ENCODE measurements around the gene PAH. TPM values are rescaled to one million over a fixed set of nuclear protein-coding genes. Genes with fewer than 3 reads are reported as not detected.
A peak's percentile ranks its signal among the peaks of the same experiment; 100 is the strongest.
"Not testable (repeated sequence)": the region's sequence is repeated elsewhere in the genome, so short reads cannot be mapped to it uniquely, and the experiment has no call there.

Gene PAH
- polyA plus RNA-seq, 3 donors: 56.1 to 91.9 (median 85.8) TPM

DNA sequence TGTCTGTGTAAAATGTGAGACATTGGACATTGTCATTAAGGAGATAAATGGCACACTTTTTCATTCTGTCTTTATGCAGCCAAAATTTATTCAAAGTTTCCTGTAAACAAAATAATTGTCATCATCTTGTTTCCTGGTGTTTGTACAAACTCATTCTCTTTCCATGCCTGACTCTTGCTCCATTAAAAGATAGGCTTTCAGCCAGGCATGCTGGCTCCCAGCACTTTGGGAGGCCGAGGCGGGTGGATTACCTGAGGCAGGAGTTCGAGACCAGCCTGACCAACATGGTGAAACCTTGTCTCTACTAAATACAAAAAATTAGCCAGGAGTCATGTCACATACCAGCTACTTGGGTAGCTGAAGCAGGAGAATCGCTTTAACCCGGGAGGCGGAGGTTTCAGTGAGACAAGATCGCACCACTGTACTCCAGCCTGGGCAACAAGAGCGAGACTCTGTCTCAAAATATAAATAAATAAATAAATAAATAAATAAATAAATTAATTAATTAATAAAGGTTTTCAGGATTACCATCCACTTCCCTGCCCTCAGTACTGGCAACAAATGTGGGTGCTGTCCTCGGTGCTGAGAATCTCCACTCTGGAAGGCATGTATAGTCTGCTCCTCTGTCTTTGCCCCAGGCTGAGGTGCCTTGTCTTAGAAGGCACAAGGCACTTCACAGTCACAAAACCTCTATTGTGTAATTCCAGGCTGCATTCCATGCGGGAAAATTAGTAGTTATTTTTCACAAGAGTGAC, 83.2 kb downstream of the PAH start:
- DNase-seq (ENCODE audit: low read depth in 3 of 3, low spot score in 2 of 3): peak in 1 of 3 donors; percentile 35

DNA sequence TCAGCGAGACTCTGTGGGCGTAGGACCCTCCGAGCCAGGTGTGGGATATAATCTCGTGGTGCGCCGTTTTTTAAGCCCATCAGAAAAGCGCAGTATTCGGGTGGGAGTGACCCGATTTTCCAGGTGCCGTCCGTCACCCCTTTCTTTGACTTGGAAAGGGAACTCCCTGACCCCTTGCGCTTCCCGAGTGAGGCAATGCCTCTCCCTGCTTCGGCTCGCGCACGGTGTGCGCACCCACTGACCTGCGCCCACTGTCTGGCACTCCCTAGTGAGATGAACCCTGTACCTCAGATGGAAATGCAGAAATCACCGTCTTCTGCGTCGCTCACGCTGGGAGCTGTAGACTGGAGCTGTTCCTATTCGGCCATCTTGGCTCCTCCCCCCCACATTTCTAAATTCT, 84.2 kb downstream of the PAH start:
- not testable (repeated sequence) for DNase-seq (ENCODE audit: low read depth in 3 of 3, low spot score in 2 of 3)

DNA sequence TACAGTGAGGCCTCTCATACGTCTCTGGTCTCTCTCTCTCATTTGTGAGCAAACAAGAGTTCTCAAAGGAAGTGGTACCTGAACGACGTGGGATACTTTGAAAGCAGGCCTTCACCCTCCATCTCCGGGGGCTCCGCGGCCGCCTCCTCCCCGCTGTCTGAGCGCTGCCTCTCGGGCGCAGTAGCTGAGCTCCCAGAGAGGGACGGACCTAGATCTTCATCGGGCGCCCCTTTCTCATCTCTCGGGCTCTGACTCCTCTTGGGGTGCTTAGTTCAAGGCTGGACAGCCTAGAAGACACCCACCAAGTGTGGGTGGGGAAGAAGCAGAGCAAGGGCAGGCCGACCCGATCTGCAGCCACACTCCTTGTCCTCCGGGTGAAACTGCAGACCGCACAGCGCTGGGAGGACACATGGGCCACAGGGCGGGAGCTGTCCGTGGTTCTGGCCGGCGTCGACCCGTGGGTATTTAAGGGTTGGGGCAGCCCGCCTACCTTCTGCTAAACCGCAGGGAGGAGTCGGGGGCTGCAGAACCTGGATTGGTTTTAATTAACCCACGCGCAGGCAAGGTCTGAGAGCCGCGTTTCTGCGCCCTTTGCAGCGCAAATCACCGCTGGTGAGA, 92.7 kb downstream of the PAH start:
- peak in 2 of 3 donors; percentile 37 to 60 for DNase-seq (ENCODE audit: low read depth in 3 of 3, low spot score in 2 of 3)

- DNase-seq (ENCODE audit: low read depth in 3 of 3, low spot score in 2 of 3): no peak
Measured at GRCh38 chr12:102821149-102821548, 95.9 kb downstream of the PAH start.

DNA sequence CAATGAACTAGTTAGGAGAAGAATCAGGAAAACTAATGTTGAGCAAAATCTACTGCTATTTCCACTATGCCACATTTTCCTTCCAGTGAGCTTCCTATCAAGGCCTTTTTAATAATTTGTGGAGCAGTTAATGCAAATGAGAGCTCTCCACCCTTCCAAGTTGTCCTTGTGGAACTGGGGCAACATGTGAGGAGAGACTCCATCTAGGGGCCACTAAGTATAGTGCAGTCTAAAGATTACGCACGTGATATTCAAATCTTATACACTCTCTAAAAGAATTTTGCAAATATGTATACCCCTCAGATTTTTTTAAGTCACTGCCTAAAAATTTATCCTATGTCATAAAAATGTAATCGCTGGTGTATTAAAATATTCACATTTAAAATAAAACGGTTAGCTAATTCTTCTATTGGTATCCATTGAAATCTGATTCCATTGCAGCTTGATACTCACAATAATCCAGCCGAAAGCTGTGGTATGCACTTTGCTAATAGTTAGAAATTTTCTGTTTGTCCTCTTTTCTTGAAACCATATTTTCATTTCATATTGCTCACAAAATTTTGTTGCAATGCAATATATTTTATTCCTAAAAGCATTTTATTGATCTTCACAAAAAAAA, 100.1 kb downstream of the PAH start:
- DNase-seq (ENCODE audit: low read depth in 3 of 3, low spot score in 2 of 3): no peak

DNA sequence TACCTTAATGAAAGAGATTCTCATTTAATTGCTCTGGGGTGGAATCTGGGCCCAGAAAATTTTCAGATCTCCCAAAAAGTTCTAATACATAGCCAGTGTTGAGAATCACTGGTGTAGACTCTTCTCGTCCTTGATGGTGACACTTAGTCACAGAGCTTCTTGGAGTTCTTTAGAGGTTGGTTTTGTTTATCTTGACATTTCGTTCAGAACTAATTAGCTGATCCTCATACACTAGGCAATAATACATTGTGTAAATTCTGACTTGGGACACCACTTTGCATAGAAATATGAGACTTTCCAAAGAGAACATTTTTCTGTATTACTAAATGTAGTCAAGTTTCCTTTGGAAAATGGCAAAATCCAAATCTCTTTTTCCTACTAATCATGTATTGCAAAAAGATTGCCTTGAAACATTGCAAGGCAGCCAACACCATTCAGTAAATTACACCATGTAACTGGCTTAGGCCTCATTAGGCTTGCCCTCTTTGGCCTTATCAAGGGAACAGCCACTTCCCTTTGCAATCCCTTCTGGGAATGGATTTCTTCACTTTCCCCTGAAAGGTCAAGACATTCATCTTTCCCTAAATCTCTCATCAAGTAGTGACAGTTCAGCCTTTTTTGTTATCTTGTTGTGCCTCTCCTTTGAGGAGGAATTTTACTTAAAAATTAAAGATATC, 102.2 kb downstream of the PAH start:
- no peak for DNase-seq (ENCODE audit: low read depth in 3 of 3, low spot score in 2 of 3)

GRCh38 chr12:102812344-102812743, 104.7 kb downstream of the PAH start:
- DNase-seq (ENCODE audit: low read depth in 3 of 3, low spot score in 2 of 3): no peak

GRCh38 chr12:102811110-102811737, 105.8 kb downstream of the PAH start:
- no peak for DNase-seq (ENCODE audit: low read depth in 3 of 3, low spot score in 2 of 3)

DNA sequence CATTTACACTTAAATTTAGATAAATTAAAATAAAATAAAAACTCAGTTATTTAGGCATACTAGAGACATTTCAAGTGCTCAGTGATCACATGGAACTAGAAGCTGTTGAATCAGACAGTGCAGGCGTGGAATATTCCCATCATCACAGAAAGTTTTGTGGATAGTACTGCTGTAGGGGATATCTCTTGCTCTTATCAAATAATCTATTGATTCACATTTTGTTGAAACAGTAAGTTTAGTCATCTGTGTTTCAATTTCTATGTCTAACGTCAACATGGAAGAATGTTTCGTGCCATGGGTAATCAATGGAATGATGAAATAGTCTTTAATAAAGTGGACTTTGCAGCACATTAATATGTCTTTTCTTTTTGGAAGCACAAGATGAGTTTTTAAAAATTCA, 108.6 kb downstream of the PAH start:
- no peak for DNase-seq (ENCODE audit: low read depth in 3 of 3, low spot score in 2 of 3)

DNA sequence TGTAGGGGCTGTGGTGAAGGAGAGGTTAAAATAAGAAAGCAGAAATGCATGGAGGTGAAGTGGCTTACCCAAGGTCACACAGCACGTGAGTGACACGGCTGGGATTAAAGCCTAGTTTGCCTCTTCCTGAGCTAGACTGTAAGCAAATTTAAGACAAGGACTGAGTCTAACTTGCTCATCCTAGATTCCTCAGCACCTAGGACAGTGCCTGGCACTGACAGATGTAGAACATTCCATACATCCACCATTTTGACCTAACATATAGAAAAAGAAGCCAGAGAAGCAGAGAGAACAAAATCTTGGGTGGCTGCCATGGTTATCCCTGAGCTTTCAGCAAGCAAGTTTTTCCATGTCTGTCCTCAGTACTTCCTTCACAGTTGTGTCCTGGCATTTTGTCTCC, 110.5 kb downstream of the PAH start:
- DNase-seq (ENCODE audit: low read depth in 3 of 3, low spot score in 2 of 3): no peak

DNA sequence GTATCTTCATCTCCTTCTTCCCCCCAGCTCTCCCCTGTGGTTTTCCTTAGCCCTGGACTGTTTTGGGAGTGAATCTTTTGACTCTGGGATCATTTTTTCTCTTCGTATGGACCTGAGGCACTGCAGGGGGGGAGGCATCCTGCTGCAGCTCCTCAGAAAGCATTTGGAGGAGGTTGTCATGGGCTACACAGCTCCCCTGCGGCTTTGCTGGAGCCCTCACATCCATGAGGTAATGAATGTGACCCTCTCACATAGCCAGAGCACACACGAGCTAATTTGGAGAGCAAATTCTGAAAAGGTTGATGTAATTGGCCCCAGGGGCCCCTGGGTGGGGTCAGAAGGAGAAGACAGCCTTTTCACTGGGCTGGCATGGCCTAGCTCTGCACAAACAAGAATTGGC, 110.9 kb downstream of the PAH start:
- DNase-seq (ENCODE audit: low read depth in 3 of 3, low spot score in 2 of 3): no peak

GRCh38 chr12:102800565-102800964, 116.5 kb downstream of the PAH start:
- no peak for DNase-seq (ENCODE audit: low read depth in 3 of 3, low spot score in 2 of 3)

- DNase-seq (ENCODE audit: low read depth in 3 of 3, low spot score in 2 of 3): no peak
Measured at GRCh38 chr12:102799229-102799628, 117.8 kb downstream of the PAH start.

DNA sequence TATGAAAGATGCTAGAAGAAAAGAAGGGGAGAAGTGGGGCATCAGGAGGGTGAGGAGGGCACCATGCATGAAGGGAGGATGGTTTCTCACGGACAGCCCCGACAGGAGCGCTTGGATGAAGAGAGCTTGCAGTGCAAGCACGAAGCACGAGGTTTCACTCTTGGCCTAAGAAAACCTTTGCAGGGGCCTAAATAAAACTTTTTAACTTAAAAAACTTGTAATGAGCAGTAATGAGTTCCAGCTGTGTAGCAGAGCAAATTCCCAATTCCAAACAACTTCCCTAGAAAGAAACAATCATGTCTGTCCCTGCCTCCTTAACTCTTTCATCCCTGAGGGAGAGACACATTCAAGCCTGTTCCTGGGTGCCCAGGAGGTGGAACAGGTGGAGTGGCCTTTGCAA, 119.5 kb downstream of the PAH start:
- no peak for DNase-seq (ENCODE audit: low read depth in 3 of 3, low spot score in 2 of 3)

DNA sequence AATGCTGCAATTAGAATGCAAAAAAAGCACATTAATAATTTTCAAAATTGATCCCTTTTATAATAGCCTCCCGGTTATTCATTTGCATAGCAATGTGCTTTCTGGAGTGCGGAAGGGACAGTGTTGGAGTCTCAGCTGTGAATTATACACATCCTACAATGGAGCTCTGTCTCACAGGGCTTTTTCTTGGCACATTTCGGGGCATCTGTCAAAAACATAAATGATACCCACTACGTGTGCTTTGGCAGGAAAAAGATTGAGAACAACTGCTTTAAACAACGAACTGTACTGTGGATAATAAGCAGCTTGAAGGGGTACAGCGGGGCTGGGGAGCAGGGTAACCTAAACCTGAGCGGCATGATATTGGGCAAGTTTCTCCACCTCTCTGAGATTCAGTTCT, 123.1 kb downstream of the PAH start:
- DNase-seq (ENCODE audit: low read depth in 3 of 3, low spot score in 2 of 3): no peak

Other genes with a start within 250 kb of the PAH start
- gene ASCL1, start 40.4 kb upstream of the PAH start, polyA plus RNA-seq (ENCODE audit: insufficient read length in 3 of 3): under 1 TPM; 0.11 to 0.14 (median 0.14) TPM